Panc1 (cell line): ENCODE results near the gene TRIM66. TPM values are rescaled to one million over a fixed set of nuclear protein-coding genes. Genes with fewer than 3 reads are reported as not detected.
A peak's percentile ranks its signal among the peaks of the same experiment; 100 is the strongest.

ENCODE experiments used
- ATAC-seq: fragments of 200-7000 bp; cut with Tn5 transposase; 2 replicates; pipeline ENCODE4 v1.9.1; 2020; ENCODE audit warnings: mild to moderate bottlenecking, moderate library complexity
- BruUV-seq: library from RNA; stranded (reverse); fragments of 400-500 nt; replicated peaks from 2 replicates; lab custom pipeline; 2021; lab: Mats Ljungman, UMichigan
- CTCF ChIA-PET: fragments of 300-600 bp; sonication (Branson Sonifier 250); formaldehyde crosslinking; loops from one replicate; lab custom pipeline; 2022; ENCODE audit warnings: antibody characterized with exemption; lab: Charles Lee
- POLR2A ChIA-PET: fragments of 300-600 bp; sonication (Branson Sonifier 250); formaldehyde crosslinking; loops from one replicate; lab custom pipeline; 2022; ENCODE audit warnings: antibody characterized with exemption; lab: Charles Lee
- DNase-seq: peaks from one replicate; pipeline ENCODE4 v3.0.0-alpha.2; 2010; ENCODE audit warnings: low read depth, low spot score
- H3K27ac ChIP-seq: 2 replicates; pipeline ENCODE4 v1.5.1; 2011; ENCODE audit warnings: mild to moderate bottlenecking, low read length, inconsistent platforms
- H3K27me3 ChIP-seq: fragments of 200-500 bp; sonication (Bioruptor generic); 2 replicates; pipeline ENCODE4 v1.6.0; 2014; ENCODE audit warnings: low read length, inconsistent platforms; ENCODE audit not compliant: control insufficient read depth, insufficient read depth
- H3K36me3 ChIP-seq: fragments of 200-500 bp; sonication (Bioruptor generic); 2 replicates; pipeline ENCODE4 v1.5.1; 2014; ENCODE audit warnings: inconsistent platforms, mild to moderate bottlenecking, low read length, moderate library complexity; ENCODE audit not compliant: control insufficient read depth, insufficient read depth
- H3K4me1 ChIP-seq: 2 replicates; pipeline ENCODE4 v1.5.1; 2011; ENCODE audit warnings: inconsistent platforms, mild to moderate bottlenecking, low read length, moderate library complexity; ENCODE audit not compliant: control insufficient read depth, insufficient read depth
- H3K4me3 ChIP-seq, 2 experiments: 2 replicates each; pipeline ENCODE4 v1.5.1; 2011 to 2012; ENCODE audit warnings: low read depth in 2 of 2, low read length in 2 of 2, mild to moderate bottlenecking in 2 of 2, inconsistent platforms in 1 of 2, moderate library complexity in 1 of 2
- H3K9me3 ChIP-seq: fragments of 200-500 bp; sonication (Bioruptor generic); 2 replicates; pipeline ENCODE4 v1.5.1; 2014; ENCODE audit warnings: low read depth, mild to moderate bottlenecking, inconsistent platforms, low read length, moderate library complexity; ENCODE audit not compliant: control insufficient read depth, insufficient read depth
- CTCF ChIP-seq: fragments of 450-650 bp; IDR thresholded peaks from 2 replicates; pipeline ENCODE4 v1.5.1; 2017; ENCODE audit warnings: mild to moderate bottlenecking
- POLR2AphosphoS5 ChIP-seq: IDR thresholded peaks from 2 replicates; pipeline ENCODE4 v1.6.1; 2012; ENCODE audit warnings: mild to moderate bottlenecking, low read depth, low read length, moderate library complexity
- REST ChIP-seq, 2 experiments: IDR thresholded peaks; 2 replicates each; pipeline ENCODE4 v1.6.1; 2011 to 2012; ENCODE audit warnings: low read depth in 2 of 2, control low read depth in 1 of 2, low read length in 1 of 2, mild to moderate bottlenecking in 1 of 2, moderate library complexity in 1 of 2; ENCODE audit not compliant: insufficient read depth in 1 of 2
- SIN3A ChIP-seq: IDR thresholded peaks from 2 replicates; pipeline ENCODE4 v1.6.1; 2012; ENCODE audit warnings: low read depth, mild to moderate bottlenecking, low read length, moderate library complexity, borderline replicate concordance; ENCODE audit not compliant: insufficient read depth
- TCF7L2 ChIP-seq: IDR thresholded peaks from 2 replicates; pipeline ENCODE4 v1.6.1; 2011; ENCODE audit warnings: mild to moderate bottlenecking, low read depth, low read length, inconsistent platforms
- in situ Hi-C: cut with HindIII; loops from 2 replicates; pipeline ENCODE4 v1.10.0; 2016; ENCODE audit warnings: low sequenced_read_pairs, low pct_unique_long_range_greater_than_20kb
- intact Hi-C: fragments of 100-400 bp; cut with micrococcal nuclease; formaldehyde crosslinking; loops from one replicate; pipeline ENCODE4 v1.10.0; 2022; ENCODE audit not compliant: unreplicated experiment
- total RNA-seq: library from RNA; stranded (reverse); gene quantifications from one replicate; pipeline ENCODE4 v1.2.1, GENCODE V29; 2021; ENCODE audit not compliant: unreplicated experiment

TRIM66 gene
- total RNA-seq, 1 experiment from 2014 or later = 30.4 TPM

- peaks cover 29% of the 10 kb centered on the region for H3K36me3 ChIP-seq
- ChIA-PET POLR2A (no interaction called here), CTCF (no interaction called here)
Measured at GRCh38 chr11:8686325-8686724, 3.9 kb upstream of the TRIM66 start.

GRCh38 chr11:8685820-8686219 is 3.4 kb upstream of the TRIM66 start:
- ChIA-PET POLR2A (no interaction called here), CTCF (no interaction called here)
- no TSS peak for BruUV-seq
- Histone ChIP-seq H3K4me3 (peak overlapping the region; percentile 91 to 92; a peak in 2 of 4 replicates), H3K27ac (peak overlapping the region; percentile 100), H3K36me3 (peaks cover 29% of the 10 kb centered on the region), H3K4me1 (peaks cover 52% of the 10 kb centered on the region), H3K9me3 (no peaks in the 10 kb centered on the region), H3K27me3 (no peaks in the 10 kb centered on the region)
- intact Hi-C loops (loop anchor here (5.0 kb wide), 3 partner anchors 126 to 271 kb away; a partner anchor contains a TSS), in situ Hi-C loops (no loop called here)
- DNase-seq (no peak), ATAC-seq (no peak)
- TF ChIP-seq SIN3A (no peak), POLR2AphosphoS5 (no peak), REST (IDR thresholded peaks at IDR 0.05; ENCODE audit: insufficient read depth in 1 of 2, low read depth in 2 of 2, low read length in 1 of 2) (no peak), CTCF (no peak), TCF7L2 (no peak)

More at GRCh38 chr11:8686325-8686724, 3.9 kb upstream of the TRIM66 start:
- ATAC-seq (no peak), DNase-seq (no peak)
- H3K27ac ChIP-seq = peak overlapping the region; percentile 100
- TF ChIP-seq REST (IDR thresholded peaks at IDR 0.05; ENCODE audit: insufficient read depth in 1 of 2, low read depth in 2 of 2, low read length in 1 of 2) = no peak
- TF ChIP-seq SIN3A = no peak
- TF ChIP-seq TCF7L2 = no peak
- no peak for TF ChIP-seq POLR2AphosphoS5
- no peak for TF ChIP-seq CTCF
- peaks cover 52% of the 10 kb centered on the region for H3K4me1 ChIP-seq
- no peaks in the 10 kb centered on the region for H3K9me3 ChIP-seq
- intact Hi-C loops (loop anchor here (5.0 kb wide), 3 partner anchors 126 to 271 kb away; a partner anchor contains a TSS), in situ Hi-C loops (no loop called here)
- no peaks in the 10 kb centered on the region for H3K27me3 ChIP-seq
- no TSS peak for BruUV-seq
- peak overlapping the region in 1 of 2 experiments; percentile 68; a peak in 1 of 4 replicates for H3K4me3 ChIP-seq
